Tongue (tissue), 2 donors: ENCODE data around the gene MAPT. TPM values are rescaled to one million over a fixed set of nuclear protein-coding genes. Genes with fewer than 3 reads are reported as not detected.

ENCODE experiments used
- DNase-seq: peaks from one replicate; pipeline ENCODE4 v3.0.0-alpha.2; 2015
- total RNA-seq: library from RNA; depleted of rRNA; stranded (reverse); fragments of >200 nt; gene quantifications from one replicate; pipeline ENCODE4 v1.2.3, GENCODE V29; 2014

The MAPT gene
- total RNA-seq, 1 donor from 2014 or later: 14.1 TPM

DNA sequence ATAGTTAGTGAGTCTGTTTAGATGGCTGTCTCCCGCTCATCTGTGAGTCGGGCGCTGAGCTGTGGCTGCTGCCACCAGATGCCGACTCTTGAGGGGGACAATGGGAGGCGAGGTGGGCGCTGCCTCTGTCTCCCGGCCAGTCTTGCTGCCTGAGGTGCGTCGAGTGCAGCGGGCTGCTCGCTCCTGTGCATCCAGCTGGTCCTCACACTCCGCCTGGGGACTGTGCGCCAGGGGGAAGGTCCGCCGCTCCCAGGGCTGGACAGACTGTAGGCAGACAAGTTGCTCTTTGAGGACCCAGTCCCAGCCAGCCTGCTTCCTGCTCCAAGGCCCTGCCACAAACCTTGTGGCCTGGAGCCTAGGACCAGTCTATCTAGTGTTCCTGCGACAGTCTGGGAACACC, 137.1 kb downstream of the MAPT start:
- DNase-seq: no peak

DNA sequence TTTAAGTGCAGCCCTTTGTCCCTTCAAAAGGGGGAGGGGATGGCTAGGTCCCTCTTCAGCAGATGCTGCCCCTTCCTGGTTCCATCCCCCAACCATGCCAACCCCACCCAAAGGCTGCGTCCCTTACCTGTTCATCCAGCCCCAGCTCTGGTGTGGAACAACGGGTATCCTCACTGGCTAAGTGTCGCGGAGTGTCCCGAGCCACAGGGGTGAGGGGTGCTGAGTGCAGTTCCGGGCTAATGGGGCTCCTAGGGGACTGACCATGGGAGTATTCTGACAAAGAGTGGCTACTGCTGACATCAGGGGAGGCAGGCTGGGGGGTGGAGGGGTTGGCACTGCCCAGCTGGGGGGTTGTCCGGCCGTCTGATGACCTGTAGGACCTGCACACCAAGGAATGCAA, 137.6 kb downstream of the MAPT start:
- no peak for DNase-seq

DNA sequence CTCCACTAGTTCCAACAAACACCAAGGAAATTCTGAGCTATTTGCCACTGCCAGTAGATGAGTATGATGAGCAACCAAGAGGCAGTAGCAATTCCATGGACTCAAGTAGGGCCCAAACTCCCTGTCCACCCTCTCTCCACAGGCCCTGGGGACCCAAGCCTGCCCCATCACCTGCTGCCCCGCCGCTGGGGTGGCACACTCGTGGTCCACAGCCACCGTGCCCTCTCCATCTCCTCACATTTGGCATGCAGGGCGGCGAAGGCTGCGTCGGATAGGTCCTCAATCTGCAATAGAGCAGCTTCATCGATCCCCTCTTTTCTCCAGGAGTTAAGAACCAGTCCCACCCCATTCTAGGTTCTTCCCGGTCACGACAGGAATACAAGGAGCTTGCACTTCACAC, 138.6 kb downstream of the MAPT start:
- no peak for DNase-seq

DNA sequence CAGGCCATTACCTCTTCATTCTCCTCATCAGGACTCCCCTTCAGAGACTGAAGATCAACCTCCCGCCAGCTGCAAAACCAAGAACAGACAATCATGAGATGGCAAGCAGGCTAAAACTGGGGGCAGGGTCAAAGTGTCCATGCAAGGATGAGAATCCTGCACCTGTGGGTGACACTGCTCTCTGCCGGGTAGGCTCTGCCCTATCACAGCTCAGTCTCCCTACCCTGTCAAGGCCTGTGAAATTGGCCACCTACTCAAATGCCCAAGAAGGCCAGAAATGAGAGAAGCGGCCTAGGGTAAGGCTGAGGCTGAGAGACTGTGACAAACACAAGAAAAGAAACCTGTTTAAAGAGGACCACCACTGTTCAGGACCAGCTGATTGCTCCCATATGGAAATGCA, 139.0 kb downstream of the MAPT start:
- DNase-seq: no peak

DNA sequence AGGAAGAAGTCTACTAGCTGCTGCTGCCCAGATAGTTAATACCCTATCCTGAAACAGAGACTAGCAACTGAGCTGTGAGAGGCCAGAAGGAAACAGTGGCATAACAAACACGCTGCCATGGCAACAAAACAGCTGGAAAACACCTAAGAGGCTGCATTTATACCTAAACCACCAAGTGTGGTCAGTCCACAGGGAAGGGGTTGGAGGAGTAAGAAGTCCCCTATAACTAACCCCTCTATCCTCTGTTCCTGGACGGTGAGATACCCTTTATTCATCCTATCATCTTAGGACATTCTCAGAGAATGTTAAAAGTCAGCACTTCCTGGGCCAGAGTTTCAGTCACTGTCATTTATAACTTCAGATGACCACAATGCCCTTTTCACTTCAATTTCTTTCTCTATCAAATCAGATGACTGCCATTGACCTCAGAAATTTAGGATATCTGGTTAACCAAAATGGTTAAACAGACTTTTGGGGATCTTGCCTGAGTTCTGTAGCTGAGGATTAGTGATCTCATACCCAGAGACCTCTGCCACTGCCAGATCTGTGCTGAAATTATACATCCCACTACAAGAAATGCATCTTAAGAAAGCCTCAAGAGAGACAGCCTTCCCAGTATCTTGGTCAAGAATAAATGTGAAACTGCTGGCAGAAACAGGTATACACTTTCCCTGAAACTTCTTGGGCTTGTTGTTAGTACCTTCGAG, 140.9 kb downstream of the MAPT start:
- DNase-seq: no peak

DNA sequence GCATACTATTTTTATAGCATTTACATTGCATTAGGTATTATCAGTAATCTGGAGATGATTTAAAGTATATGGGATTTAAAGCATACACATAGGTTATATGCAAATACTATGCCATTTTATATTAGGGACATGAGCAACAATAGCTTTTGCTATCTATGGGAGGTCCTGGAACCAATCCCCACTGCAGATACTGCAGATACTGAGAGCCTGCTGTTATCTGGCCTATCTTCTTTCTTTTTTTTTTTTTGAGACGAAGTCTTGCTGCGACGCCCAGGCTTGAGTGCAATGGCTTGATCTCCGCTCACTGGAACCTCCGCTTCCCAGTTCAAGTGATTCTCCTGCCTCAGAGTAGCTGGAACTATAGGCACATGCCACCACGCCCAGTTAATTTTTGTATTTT, 142.1 kb downstream of the MAPT start:
- DNase-seq: no peak

DNA sequence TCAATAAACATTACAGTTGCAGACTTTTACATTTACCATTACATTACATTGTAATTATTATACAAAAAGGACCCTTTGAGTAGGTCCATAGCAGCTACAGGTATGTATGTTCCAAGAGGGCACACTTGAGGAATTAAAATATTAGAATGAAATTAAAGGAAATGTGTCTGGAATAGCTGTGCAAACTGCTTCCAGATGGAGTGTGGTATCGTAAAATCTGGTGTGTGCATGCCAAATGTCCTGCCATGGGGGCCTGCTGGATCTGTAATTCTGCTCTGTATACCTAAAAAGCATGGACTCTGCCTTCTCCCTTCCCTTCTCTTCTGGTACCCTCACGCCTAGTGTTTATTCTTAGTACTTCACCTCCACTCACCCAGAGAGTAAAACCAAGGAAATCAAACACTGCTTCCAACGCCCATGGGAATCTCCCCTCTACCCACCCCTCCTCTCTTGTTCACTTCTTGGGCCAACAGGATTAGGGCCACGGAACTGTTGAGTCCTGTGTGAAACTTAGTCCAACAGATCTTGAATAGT, 143.4 kb downstream of the MAPT start:
- no peak for DNase-seq

DNA sequence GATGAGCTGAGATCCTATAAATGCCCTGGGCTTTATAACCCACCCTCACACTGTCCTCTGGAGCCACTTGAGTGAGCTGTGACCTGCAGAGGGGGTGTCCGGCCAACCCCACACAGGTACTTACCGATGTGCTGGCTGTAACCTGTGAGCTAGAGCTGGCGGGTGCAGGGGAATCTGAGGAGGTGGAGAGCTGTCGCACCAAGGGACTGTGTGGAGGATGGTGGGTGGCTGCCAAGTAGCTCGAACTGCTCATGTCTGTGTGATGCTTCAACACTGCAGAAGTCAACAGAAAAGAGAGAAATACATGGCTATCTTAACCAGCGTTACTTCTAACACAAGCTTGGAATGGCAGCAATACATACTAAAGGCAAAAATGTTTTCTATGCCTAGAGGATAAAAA, 144.1 kb downstream of the MAPT start:
- DNase-seq: no peak

DNA sequence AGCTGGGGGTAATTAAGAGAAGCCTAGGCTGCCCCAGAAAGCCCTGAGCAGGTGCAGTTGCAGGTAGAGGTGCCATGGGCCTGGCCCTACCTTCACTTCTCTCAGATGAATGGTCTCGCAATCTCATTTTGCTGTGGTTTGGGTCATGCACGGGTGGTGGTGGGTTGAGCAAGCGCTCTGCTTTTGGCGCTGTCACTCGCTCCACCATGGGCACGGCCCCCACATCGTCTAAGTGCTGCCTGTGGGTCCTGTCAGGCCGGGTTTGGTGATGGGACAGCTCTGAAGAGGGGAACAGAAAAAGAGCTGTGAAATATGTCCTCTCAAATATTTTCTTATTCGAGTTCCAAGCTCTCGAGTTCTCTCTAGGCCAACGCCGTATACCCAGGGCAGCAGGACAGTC, 144.6 kb downstream of the MAPT start:
- no peak for DNase-seq

DNA sequence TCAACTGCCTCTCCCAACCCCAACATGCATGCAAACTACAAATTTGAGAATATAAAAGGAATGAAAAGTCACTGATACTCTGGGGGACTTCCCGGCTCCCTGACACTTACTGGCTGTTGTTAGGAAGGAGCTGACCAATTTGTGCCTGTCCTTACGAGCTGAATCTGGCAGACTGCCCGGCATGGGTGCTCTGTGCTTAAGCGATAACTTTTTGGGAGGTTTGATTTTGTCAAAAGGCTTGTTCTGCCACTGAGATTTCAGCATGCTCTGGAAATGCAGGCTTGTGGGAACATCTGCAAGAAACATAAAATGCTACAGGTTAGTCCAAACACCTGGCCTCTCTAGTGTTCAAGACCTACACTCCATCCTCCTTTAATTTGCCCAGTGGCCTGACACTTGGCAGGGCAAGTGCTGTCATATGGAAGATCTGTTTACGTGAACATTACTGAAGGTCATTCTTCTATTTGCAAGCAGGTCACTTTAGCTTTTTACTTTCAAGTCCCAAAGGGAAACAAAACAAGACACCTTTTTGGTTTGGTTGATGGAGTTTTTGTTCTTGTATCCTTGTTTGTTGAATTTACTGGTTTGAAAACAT, 145.3 kb downstream of the MAPT start:
- DNase-seq: no peak

DNA sequence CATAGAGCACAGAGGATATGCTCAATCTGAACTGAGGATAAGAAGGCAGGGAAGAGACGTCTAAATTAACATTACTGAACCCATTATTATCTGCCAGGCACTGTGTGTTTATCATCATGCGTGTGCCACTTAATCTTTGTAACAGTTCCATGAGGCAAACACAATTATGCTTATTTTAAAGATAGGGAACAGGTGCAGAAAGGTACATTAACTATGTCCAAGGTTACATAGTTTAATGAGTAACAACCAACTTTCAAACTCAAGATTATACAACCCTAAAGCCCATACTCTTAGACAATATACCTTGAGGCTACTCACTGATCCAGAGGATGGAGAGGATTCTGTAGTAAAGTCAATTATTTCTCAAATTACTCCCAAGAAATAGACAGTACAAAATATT, 147.9 kb downstream of the MAPT start:
- no peak for DNase-seq

DNA sequence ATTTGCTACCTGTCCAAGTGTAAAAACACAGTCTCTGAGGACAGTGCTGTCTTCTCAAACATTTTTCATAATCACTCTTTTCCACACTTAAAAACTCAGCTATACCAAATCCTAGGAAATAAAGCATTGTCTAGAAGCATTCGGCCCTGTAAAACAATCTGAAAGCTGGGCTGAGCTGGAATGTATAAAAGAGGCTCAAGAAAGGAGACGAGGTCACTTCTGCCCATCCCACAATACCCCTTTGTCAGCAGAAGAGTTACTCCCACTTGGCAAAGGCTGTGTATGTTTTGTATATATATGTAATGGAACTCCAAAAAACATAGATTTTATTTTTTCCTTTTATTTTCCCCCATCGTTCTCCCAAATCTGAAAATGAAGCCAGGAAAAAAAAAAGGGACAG, 148.6 kb downstream of the MAPT start:
- DNase-seq: no peak

DNA sequence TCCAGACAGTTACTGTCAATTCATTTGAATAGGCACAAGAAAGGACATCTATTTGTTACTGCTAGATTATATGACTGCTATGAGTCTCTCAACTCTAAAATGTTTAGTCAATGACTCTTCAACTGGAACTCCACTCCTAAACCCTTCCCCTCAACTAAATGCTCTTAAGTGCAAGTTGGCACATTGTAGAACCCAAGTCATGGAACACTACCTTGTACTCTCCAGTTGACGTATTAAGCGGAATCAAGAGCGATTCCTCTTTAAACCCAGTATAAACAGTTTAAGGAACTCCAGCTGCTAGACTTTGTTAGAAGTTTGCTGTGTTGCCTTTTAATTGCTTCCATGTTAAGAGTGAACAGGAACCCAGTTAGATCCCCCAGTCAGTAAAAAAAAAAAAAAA, 149.3 kb downstream of the MAPT start:
- DNase-seq: no peak

DNA sequence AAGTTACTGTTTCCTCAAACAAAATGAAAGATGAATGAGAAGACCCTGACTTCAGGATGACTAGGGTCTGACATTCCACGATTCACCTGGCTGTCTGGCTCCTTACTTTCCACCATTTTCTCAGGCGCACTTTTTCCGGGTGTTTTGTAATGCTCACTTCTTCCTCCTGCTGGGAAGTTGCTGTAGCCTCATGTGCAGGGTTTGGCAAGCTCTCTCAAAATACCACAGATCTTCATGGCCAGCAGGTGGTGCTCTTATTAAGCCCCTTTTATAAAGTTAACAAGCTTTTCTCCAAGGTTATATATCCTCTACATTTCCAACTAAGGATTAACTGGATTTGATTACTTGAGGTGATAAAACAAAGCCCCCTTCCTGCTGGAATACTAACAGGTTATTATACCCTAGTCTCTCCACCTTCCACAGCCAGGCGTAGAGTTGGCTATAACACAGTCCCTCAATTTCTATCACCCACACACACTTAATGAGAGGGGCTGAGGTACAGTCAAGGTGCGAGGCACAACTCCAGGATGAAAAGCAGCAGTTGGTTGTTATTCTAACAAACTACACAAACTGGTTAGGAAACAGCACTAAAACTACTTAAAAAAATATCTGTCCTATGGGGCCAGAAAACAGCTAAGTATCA, 150.1 kb downstream of the MAPT start:
- peak; percentile 91 for DNase-seq

DNA sequence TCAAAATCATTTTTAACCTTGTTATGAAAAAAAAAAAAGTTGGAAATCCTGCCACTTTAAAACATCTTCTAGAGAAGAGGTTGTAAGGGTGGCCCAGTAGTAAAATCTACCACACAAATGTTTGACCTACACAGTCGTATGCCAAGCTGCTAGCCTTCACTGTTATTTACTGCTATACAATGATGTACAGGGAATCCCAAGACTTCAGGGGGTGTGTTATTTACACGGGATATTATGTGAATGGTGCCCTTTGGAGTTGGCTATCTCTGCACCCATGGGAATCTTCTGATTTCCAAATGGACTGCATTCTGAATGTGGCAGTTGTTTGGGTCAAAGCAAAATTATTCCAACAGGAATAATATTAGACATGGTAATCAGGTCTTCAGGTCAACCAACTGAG, 150.6 kb downstream of the MAPT start:
- DNase-seq: no peak

DNA sequence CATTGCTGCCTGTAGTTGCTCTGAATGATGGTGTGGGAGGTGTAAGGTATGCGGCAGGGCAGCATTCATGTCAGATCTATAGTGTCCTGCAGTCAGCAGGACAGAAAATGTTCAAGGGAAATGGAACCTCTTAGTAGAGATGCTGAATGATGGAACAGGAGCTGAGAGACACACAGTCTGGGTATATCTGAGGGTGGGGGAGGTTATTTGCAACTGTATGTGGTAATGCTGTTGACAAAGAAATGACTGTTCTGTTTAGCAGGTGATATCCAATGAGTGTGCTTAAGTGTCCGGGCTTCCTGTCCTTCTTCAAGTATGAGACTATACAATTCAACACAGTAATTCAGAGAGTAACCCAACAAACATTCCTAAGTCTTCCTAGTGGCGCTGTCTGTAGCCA, 151.3 kb downstream of the MAPT start:
- no peak for DNase-seq

DNA sequence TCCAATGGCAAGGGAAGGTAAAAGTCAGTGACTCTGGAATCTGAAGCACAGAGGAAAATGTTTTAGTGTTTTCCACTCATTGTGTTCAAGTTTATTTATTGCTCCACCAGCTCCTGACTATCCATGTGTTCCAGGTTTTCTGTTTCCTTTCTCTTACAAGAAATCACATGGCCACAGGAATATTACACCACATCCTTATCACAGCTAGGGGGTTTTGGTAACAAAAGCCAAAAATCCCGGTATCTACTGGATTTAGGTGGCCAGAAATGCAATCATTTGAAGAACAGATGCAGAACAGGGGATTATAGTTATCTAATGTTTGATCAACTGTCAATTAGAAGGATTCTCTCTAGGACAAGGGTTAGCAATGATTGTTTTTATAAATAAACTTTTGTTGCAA, 152.6 kb downstream of the MAPT start:
- no peak for DNase-seq

DNA sequence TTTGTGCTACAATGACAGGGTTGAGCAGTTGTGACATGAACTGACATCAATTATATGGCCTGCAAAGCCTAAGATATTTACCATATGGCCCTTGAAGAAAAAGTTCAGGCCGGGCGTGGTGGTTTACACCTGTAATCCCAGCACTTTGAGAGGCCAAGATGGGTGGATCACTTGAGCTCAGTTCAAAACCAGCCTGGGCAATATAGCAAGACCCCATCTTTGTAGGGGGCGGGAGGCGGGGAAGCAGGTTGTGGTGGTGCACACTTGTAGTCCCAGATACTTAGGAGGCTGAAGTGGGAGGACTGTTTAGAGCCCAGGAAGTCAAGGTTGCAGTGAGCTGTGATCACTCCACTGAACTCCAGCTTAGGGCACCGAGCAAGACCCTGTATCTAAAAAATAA, 153.0 kb downstream of the MAPT start:
- no peak for DNase-seq

DNA sequence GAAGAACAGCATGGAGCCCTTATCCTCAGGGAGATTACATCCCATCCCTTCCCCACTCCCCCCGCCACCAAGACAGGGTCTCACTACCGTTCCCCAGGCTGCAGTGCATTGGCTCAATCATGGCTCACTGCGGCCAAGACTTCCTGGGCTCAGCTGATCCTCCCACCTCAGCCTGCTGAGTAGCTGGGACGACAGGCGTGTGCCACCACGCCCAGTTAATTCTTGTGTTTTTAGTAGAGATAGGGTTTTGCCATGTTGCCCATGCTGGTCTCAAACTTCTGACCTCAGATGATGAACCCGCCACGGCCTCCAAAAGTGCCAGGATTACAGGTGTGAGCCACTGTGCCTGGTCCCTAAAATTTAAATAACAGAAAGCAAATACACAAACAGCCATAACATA, 153.5 kb downstream of the MAPT start:
- DNase-seq: no peak

DNA sequence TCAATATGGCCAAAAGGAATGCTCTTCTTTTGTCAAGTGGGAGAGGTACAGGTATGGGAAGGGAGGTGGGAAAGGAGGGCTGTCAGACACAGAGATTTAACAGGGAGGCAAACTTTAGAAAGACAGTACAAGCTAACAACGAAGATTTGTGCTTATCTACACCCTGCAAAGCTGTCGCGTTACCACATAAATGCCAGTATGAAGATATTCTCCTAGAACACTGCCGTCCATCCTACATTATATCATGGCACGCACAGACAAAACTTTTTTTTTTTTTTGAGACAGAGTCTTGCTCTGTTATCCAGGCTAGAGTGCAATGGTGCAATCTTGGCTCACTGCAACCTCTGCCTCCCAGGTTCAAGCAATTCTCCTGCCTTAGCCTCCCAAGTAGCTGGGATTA, 155.3 kb downstream of the MAPT start:
- DNase-seq: no peak

DNA sequence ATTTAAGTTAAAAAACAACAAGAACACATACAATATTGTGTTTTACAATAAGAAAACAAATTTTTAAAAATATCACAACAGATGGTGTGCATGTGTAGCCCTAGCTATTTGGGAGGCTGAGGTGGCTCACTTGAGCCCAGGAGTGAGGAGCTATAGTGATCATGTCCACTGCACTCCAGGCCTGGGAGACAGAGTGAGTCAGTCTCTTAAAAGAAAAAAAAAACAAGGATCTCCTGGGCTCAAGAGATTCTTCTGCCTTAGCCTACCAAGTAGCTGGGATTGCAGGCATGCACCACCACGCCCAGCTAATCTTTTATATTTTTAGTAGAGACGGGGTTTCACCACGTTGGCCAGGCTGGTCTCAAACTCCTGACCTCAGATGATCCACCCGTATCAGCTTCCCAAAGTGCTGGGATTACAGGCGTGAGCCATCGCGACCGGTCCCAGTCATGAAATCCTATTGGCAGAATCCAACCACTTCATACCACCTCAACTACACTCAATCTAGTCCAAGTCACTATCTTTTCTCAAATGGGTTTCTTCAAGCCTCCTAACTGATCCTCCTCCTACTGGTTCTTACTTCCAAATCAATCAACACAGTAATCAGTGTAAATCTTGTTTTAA, 159.7 kb downstream of the MAPT start:
- DNase-seq: no peak

DNA sequence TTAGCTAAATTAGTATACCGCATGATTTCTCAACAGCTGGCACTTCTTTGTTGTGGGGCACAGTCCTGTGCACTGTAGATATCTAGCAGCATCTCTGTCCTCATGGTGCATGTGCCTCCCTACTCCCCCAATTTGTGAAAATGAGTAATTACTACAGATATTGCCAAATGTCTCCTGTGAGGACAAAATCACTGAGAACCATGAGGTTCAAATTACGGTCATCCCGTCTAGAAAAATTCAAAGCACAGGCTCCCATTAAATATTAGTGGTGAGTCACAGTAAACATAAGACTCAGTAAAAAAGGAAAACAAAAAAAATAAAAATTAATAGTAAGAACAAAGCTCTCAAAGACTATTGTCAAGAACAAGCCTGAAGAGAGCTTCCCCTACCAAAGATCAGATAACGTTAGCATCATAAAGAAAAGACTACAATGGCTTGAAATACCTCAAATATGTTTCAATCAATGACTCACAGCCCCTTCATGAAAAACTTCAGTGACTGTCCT, 162.5 kb downstream of the MAPT start:
- DNase-seq: no peak

DNA sequence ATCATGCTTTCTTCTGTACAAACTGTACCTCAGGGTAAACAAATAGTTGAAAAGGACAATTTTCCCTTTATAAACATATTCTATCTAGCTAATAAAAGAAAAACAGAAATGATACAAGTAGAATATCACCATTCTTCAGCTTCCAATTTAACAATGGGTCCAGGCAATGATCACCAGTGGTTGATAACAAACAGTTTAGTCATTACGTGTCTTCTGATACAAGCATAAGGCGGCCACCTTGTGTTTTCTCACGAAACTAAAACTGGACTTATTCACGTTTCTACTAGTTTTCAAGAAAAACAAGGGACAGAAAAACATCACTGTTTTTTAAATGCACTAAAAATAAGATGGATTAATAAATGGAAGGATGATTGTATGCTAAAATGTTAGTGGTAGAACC, 163.0 kb downstream of the MAPT start:
- DNase-seq: no peak
